Tibial artery (tissue), 4 donors: ENCODE results near the gene BDKRB1.

Experiments
- DNase-seq, 2 donors: peaks; one replicate each; pipeline ENCODE4 v3.0.0-alpha.2; 2019
- H3K27ac ChIP-seq, 2 donors: fragments of 200-600 bp; sonication (generic) in 1 of 2; 1 replicate in 1 of 2; 2 replicates in 1 of 2; pipeline ENCODE4 v1.5.1; 2018 to 2019; ENCODE audit warnings: mild to moderate bottlenecking in 1 of 2
- H3K27me3 ChIP-seq, 2 donors: fragments of 200-600 bp; sonication (generic) in 1 of 2; one replicate each; pipeline versions ENCODE4 v1.5.1 to v1.6.0; 2016 to 2019
- H3K36me3 ChIP-seq, 3 donors: fragments of 200-600 bp; sonication (generic) in 2 of 3; one replicate each; pipeline ENCODE4 v1.5.1; 2016 to 2019; ENCODE audit warnings: mild to moderate bottlenecking in 2 of 3
- H3K4me1 ChIP-seq, 4 donors: fragments of 200-600 bp; sonication (generic) in 2 of 4; 1 replicate in 3 of 4; 2 replicates in 1 of 4; pipeline ENCODE4 v1.5.1; 2016 to 2019
- H3K4me3 ChIP-seq, 2 donors: fragments of 200-600 bp; sonication (generic) in 1 of 2; 1 replicate in 1 of 2; 2 replicates in 1 of 2; pipeline ENCODE4 v1.5.1; 2018 to 2019; ENCODE audit warnings: mild to moderate bottlenecking in 2 of 2
- H3K9me3 ChIP-seq, 3 donors: fragments of 200-600 bp; sonication (generic) in 1 of 3; one replicate each; pipeline ENCODE4 v1.5.1; 2016 to 2019
- intact Hi-C: fragments of 100-400 bp; cut with DNase I; formaldehyde crosslinking; loops from one replicate; pipeline ENCODE4 v1.15.0; 2023; ENCODE audit warnings: low total_unique reads
- TF ChIP-seq, protein P1 (sequence below), 2 experiments: fragments of 200-600 bp in 1 of 2; fragments of 450-650 bp in 1 of 2; IDR thresholded peaks; one replicate each; pipeline ENCODE4 v1.5.1; 2017 to 2019; ENCODE audit warnings: antibody characterized with exemption in 2 of 2, mild to moderate bottlenecking in 1 of 2, moderate library complexity in 1 of 2

Gene BDKRB1

DNA sequence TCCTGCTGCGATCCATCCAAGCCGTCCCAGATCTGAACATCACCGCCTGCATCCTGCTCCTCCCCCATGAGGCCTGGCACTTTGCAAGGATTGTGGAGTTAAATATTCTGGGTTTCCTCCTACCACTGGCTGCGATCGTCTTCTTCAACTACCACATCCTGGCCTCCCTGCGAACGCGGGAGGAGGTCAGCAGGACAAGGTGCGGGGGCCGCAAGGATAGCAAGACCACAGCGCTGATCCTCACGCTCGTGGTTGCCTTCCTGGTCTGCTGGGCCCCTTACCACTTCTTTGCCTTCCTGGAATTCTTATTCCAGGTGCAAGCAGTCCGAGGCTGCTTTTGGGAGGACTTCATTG lies 8.2 kb downstream of the BDKRB1 start:
- TF ChIP-seq, protein P1, sequence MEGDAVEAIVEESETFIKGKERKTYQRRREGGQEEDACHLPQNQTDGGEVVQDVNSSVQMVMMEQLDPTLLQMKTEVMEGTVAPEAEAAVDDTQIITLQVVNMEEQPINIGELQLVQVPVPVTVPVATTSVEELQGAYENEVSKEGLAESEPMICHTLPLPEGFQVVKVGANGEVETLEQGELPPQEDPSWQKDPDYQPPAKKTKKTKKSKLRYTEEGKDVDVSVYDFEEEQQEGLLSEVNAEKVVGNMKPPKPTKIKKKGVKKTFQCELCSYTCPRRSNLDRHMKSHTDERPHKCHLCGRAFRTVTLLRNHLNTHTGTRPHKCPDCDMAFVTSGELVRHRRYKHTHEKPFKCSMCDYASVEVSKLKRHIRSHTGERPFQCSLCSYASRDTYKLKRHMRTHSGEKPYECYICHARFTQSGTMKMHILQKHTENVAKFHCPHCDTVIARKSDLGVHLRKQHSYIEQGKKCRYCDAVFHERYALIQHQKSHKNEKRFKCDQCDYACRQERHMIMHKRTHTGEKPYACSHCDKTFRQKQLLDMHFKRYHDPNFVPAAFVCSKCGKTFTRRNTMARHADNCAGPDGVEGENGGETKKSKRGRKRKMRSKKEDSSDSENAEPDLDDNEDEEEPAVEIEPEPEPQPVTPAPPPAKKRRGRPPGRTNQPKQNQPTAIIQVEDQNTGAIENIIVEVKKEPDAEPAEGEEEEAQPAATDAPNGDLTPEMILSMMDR (IDR thresholded peaks at IDR 0.05): no peak
- DNase-seq: no peak
- intact Hi-C loops: no loop called here
- no peak overlapping the region for H3K27ac ChIP-seq
- H3K9me3 ChIP-seq: peaks cover 0 to 13% (median 11%) of the 10 kb centered on the region in 3 donors
- no peaks in the 10 kb centered on the region for H3K4me1 ChIP-seq
- no peaks in the 10 kb centered on the region for H3K36me3 ChIP-seq
- H3K4me3 ChIP-seq: no peak overlapping the region
- peaks cover 0 to 16% of the 10 kb centered on the region in 2 donors for H3K27me3 ChIP-seq

DNA sequence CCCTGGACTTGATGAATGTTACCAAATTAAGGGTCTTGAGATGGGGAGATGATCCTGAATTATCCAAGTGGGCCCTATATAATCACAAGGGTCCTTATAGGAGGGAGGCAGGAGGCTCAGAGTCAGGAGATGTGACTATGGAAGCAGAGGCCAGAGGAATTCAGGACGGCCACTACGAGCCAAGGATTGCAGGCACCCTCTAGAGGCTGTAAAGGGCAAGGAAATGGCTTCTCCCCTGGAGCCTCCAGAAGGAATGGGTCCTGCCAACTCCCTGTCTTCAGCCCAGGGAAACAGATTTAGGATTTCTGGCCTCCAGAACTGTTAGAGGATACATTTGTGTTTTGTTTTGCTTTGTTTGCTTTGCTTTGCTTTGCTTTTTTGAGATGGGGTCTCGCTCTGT lies 8.8 kb downstream of the BDKRB1 start:
- intact Hi-C loops: no loop called here
- H3K27ac ChIP-seq: no peak overlapping the region
- H3K27me3 ChIP-seq: peaks cover 0 to 19% of the 10 kb centered on the region in 2 donors
- no peaks in the 10 kb centered on the region for H3K36me3 ChIP-seq
- no peak overlapping the region for H3K4me3 ChIP-seq
- peaks cover 0 to 9% (median 7%) of the 10 kb centered on the region in 3 donors for H3K9me3 ChIP-seq
- TF ChIP-seq, protein P1 (IDR thresholded peaks at IDR 0.05): no peak
- no peaks in the 10 kb centered on the region for H3K4me1 ChIP-seq
- no peak for DNase-seq

DNA sequence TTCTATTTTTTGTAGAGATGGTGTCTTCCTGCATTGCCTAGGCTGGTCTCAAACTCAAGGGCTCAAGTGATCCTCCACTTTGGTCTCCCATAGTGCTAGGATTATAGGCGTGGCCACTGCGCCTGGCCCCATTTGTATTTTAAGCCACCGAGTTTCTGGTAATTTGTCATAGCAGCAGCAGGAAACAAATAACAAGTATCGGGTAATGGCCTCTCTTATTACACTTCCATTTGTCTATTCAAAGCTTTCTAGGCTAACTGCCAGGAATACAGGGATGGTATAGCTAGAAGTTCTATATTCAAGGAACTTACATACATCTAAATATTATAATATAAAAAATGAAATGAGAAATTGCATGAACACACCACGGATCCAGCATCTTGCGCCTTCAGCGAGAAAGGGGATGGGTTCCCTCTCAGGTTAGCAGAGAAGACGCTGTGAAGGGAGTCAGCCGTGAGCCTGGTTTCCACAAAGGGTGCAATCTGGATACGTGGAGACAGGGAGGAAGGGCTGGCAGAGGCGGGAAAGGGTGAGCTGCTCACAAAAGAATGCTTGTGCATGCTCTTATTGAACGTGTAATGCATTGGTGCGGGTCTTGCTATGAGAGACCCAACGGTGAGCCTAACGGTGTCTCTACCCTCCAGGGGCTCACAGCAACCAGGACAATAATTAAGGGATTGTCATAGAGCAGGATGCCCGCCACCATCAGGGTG lies 9.5 kb downstream of the BDKRB1 start:
- DNase-seq: no peak
- intact Hi-C loops: no loop called here
- H3K27me3 ChIP-seq: peaks cover 0 to 19% of the 10 kb centered on the region in 2 donors
- no peak overlapping the region for H3K27ac ChIP-seq
- TF ChIP-seq, protein P1 (IDR thresholded peaks at IDR 0.05): no peak
- H3K4me3 ChIP-seq: no peak overlapping the region
- H3K9me3 ChIP-seq: peaks cover 0 to 2% (median 0%) of the 10 kb centered on the region in 3 donors
- no peaks in the 10 kb centered on the region for H3K4me1 ChIP-seq
- no peaks in the 10 kb centered on the region for H3K36me3 ChIP-seq

DNA sequence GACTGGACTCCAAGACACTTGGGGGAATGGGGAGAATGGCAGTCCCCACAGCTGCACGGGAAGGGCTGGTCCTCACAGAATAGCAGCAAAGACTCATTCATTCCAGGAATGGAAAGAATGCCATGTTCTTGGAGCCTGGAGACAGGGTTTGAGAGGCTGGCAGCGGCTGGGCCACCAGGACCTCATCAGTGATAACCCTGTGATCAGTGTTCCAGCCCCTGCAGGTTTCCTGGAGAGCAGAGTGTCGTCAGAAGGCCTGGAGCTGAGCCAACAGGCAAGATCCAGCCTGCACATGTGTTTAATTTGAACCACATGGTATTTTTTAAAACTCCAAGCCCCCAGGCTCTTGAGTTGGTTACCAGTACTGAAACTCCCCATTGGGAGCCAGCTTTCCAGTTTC lies 11.3 kb downstream of the BDKRB1 start:
- no peak overlapping the region for H3K4me3 ChIP-seq
- H3K4me1 ChIP-seq: no peaks in the 10 kb centered on the region
- H3K27ac ChIP-seq: no peak overlapping the region
- TF ChIP-seq, protein P1 (IDR thresholded peaks at IDR 0.05): no peak
- peaks cover 0 to 5% (median 0%) of the 10 kb centered on the region in 3 donors for H3K9me3 ChIP-seq
- DNase-seq: no peak
- no peaks in the 10 kb centered on the region for H3K36me3 ChIP-seq
- peaks cover 0 to 14% of the 10 kb centered on the region in 2 donors for H3K27me3 ChIP-seq
- intact Hi-C loops: no loop called here

DNA sequence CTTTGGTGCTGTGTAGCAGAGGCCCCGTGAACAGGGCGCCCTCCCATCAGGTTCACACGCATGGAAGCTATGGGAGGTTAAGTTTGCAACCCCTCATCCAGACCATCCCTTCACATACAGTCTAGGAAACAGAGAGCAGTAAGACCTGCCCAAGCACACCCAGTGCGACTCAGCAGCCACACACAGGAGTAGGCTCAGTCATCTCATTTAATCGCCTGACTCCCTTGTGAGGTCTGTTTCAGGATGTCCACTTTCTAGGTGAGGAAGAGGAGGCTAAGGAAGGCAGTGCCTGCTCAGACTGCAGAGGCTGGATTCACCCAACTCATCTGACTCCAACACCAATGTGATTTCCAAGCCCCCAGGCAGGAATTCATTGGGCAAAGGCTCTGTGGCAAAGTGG lies 11.9 kb downstream of the BDKRB1 start:
- DNase-seq: no peak
- H3K27ac ChIP-seq: no peak overlapping the region
- H3K4me1 ChIP-seq: no peaks in the 10 kb centered on the region
- H3K27me3 ChIP-seq: peaks cover 0 to 14% of the 10 kb centered on the region in 2 donors
- peaks cover 0 to 5% (median 0%) of the 10 kb centered on the region in 3 donors for H3K9me3 ChIP-seq
- TF ChIP-seq, protein P1 (IDR thresholded peaks at IDR 0.05): no peak
- intact Hi-C loops: no loop called here
- no peaks in the 10 kb centered on the region for H3K36me3 ChIP-seq
- no peak overlapping the region for H3K4me3 ChIP-seq
